ENCODE data around the gene PRPF19. TPM values are rescaled to one million over a fixed set of nuclear protein-coding genes. Genes with fewer than 3 reads are reported as not detected.

The PRPF19 gene
- total and polyA plus RNA-seq, 7 donors, result 37.1 to 92.3 (median 41.2) TPM

DNA sequence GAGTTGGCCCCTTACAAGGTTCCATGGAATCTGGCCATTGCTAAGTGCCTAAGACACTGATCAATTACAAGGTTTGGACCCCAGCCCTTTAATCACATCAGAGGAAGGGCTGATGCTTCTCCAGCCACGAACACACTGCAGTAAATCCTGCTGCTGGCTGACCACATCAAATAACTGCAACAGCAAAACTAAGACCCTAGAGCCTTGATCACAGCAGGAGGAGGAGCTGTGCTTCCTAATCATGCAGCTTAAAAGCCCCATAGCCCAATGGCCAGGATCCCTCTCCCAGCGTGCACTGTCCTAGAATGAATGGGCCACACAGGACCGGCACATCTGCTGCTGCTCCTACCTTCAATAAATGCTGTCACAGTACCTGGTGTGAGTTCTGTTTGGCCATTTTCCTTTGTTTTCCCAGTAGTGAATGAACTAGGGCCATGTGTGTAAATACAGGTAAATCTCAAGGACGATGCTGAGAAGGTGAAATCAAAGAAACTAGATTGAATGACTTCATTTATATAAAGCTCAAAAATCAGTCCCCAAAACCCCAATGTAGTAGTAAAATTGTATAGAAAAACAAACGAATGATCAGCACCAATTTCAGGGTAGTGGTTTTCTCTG, 26.3 kb downstream of the PRPF19 start:
- no peak for DNase-seq
- no peaks in the 10 kb centered on the region for H3K27me3 ChIP-seq
- H3K4me3 ChIP-seq, result no peak overlapping the region
- no peaks in the 10 kb centered on the region for H3K4me1 ChIP-seq
- H3K36me3 ChIP-seq, result peaks cover 0 to 27% (median 9%) of the 10 kb centered on the region in 4 donors
- 81 to 86% methylated on average over 5 of the region's 5 CpGs for WGBS, 2 donors
- TF ChIP-seq EP300 (IDR thresholded peaks at IDR 0.05) (no peak), POLR2A (IDR thresholded peaks at IDR 0.05) (no peak), POLR2AphosphoS5 (IDR thresholded peaks at IDR 0.05) (no peak)
- TF ChIP-seq, protein P1, sequence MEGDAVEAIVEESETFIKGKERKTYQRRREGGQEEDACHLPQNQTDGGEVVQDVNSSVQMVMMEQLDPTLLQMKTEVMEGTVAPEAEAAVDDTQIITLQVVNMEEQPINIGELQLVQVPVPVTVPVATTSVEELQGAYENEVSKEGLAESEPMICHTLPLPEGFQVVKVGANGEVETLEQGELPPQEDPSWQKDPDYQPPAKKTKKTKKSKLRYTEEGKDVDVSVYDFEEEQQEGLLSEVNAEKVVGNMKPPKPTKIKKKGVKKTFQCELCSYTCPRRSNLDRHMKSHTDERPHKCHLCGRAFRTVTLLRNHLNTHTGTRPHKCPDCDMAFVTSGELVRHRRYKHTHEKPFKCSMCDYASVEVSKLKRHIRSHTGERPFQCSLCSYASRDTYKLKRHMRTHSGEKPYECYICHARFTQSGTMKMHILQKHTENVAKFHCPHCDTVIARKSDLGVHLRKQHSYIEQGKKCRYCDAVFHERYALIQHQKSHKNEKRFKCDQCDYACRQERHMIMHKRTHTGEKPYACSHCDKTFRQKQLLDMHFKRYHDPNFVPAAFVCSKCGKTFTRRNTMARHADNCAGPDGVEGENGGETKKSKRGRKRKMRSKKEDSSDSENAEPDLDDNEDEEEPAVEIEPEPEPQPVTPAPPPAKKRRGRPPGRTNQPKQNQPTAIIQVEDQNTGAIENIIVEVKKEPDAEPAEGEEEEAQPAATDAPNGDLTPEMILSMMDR (IDR thresholded peaks at IDR 0.05), result no peak
- no peaks in the 10 kb centered on the region for H3K9me3 ChIP-seq
- peak overlapping the region in 1 of 4 donors; percentile 63 for H3K27ac ChIP-seq
- intact Hi-C loops (cut with DNase I), result no loop called here

DNA sequence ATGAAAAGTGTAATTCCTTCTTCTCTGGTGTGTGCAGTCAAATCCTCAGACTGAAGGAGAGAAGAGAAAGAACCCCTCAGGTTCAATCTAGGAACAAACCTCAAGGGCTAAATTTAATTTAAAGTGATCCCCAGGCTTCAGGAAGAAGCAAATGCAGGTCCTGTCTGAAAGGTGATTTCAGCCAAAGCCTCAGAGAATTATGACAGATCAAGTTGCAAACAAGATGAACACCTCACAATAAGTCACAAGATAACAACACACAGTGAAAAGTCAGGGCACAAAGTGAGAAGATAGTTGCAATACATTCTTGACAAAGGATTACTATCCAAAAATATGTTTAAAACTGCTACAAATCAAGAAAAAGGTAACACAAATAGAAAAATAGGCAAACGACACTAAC, 27.3 kb downstream of the PRPF19 start:
- DNase-seq, result no peak
- peak overlapping the region in 2 of 4 donors; percentile 4 to 63 for H3K27ac ChIP-seq
- H3K36me3 ChIP-seq, result peaks cover 0 to 27% (median 9%) of the 10 kb centered on the region in 4 donors
- TF ChIP-seq, protein P1 (IDR thresholded peaks at IDR 0.05), result no peak
- TF ChIP-seq POLR2A (IDR thresholded peaks at IDR 0.05) (no peak), POLR2AphosphoS5 (IDR thresholded peaks at IDR 0.05) (no peak), EP300 (IDR thresholded peaks at IDR 0.05) (no peak)
- H3K4me3 ChIP-seq, result no peak overlapping the region
- intact Hi-C loops (cut with DNase I), result no loop called here
- 87 to 91% methylated on average over 1 of the region's 1 CpG for WGBS, 2 donors
- H3K9me3 ChIP-seq, result no peaks in the 10 kb centered on the region
- no peaks in the 10 kb centered on the region for H3K4me1 ChIP-seq
- H3K27me3 ChIP-seq, result no peaks in the 10 kb centered on the region

DNA sequence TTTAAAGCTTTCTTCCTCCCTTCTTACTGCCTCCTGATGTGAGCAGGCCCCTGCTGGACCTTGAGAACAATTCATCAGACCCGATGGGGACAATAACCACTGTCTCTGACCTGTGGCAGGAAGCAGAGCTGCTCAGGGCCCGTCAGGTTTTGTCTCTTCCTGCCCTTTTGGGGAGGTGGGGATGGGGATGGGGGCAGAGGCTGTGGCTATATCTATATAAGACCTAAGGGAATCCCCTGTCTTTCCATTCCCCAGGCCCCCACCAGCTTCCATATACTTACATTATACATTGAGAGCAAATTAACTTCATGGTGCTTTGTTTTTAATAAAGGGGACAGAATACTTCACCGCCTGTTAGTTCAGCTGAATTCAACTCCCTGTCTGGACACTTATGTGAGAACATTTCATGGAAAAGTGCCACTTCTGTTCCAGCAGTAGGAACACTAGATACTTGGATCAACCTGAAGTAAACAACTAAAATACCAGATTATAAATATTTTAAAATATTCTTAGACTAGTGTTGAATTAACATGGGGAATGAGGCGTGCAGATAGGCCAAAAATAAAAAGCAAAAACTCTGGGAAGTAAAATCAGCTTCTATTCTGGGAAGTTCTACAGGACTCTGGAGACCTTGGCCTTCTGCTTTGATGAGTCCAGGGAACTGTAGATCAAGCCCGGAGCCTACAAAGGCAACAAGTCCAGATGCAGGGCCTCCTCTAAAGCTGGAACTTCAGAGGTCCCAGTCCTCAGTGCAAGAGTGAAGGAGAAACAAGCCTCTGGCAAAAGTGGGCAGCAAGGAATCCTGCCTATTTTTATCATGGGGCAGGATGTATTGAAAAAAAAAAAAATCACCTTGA, 27.9 kb downstream of the PRPF19 start:
- WGBS, 2 donors, result 79% methylated on average over 5 of the region's 5 CpGs
- intact Hi-C loops (cut with DNase I), result no loop called here

DNA sequence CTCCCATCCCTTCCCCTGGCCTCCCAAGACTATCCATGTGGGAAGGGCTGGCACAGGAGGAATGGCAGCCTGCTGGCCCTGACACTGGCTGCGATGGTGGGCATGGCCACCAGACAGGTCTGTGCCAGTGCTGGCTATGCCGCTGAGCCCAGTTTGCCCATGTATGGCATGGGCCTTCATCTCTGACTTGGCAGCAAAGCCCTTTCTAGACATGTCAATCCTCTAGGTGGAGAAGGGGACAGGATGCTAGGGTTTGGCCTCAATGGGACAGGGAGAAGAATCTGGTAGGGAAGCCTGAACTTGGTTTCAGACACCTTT, 30.3 kb downstream of the PRPF19 start:
- peak; percentile 46 for DNase-seq

More for the DNA sequence above, 27.9 kb downstream of the PRPF19 start:
- TF ChIP-seq, protein P1 (IDR thresholded peaks at IDR 0.05), result no peak
- TF ChIP-seq POLR2A (IDR thresholded peaks at IDR 0.05) (no peak), POLR2AphosphoS5 (IDR thresholded peaks at IDR 0.05) (no peak), EP300 (IDR thresholded peaks at IDR 0.05) (no peak)
- H3K36me3 ChIP-seq, result peaks cover 0 to 27% (median 9%) of the 10 kb centered on the region in 4 donors
- H3K9me3 ChIP-seq, result no peaks in the 10 kb centered on the region
- H3K4me1 ChIP-seq, result no peaks in the 10 kb centered on the region
- DNase-seq, result no peak
- H3K4me3 ChIP-seq, result no peak overlapping the region
- peak overlapping the region; percentile 4 to 63 (median 21) for H3K27ac ChIP-seq
- no peaks in the 10 kb centered on the region for H3K27me3 ChIP-seq

More for the DNA sequence above, 30.3 kb downstream of the PRPF19 start:
- no peaks in the 10 kb centered on the region for H3K9me3 ChIP-seq
- peaks cover 0 to 18% (median 9%) of the 10 kb centered on the region in 4 donors for H3K36me3 ChIP-seq
- 97 to 99% methylated on average over 2 of the region's 2 CpGs for whole genome bisulfite sequencing, 2 donors
- no peaks in the 10 kb centered on the region for H3K27me3 ChIP-seq
- intact Hi-C loops (cut with DNase I), result no loop called here
- no peak overlapping the region for H3K27ac ChIP-seq
- TF ChIP-seq, protein P1 (IDR thresholded peaks at IDR 0.05), result no peak
- TF ChIP-seq POLR2AphosphoS5 (IDR thresholded peaks at IDR 0.05), result no peak
- TF ChIP-seq POLR2A (IDR thresholded peaks at IDR 0.05), result no peak
- no peak for TF ChIP-seq EP300 (IDR thresholded peaks at IDR 0.05)
- H3K4me1 ChIP-seq, result no peaks in the 10 kb centered on the region
- H3K4me3 ChIP-seq, result no peak overlapping the region
